ENCODE results near the gene AGAP1. TPM values are rescaled to one million over a fixed set of nuclear protein-coding genes. Genes with fewer than 3 reads are reported as not detected.

AGAP1 gene
- total RNA-seq, 1 donor from 2014 or later: 54.7 TPM

DNA sequence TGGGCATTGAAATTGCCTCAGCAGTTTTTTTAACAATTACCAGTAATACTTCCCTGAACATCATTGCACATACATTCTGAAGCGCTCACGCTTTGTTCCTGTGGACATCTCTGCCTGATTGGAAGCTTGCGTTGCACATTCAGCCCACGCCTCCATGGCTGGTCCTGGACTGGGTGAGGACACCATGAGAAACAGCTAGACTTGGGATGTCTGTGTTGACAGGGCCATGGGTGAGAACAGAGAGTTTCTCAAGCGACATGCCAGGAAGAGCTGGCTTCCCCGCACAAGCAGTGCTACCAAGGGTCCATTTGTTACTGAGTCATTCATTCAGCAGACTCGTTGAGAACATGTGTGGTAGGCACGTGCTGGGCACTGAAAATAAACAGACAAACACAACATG, 508.0 kb downstream of the AGAP1 start:
- no peaks in the 10 kb centered on the region for H3K27me3 Mint-ChIP-seq (ENCODE audit: low read depth)
- DNase-seq (ENCODE audit: low read depth, low spot score): no peak
- H3K4me3 Mint-ChIP-seq: no peak overlapping the region
- no peak overlapping the region for H3K27ac Mint-ChIP-seq (ENCODE audit: unreplicated experiment)
- H3K4me1 Mint-ChIP-seq: peaks cover 6% of the 10 kb centered on the region
- H3K9me3 Mint-ChIP-seq: peaks cover 2% of the 10 kb centered on the region
- TF ChIP-seq, protein P1, sequence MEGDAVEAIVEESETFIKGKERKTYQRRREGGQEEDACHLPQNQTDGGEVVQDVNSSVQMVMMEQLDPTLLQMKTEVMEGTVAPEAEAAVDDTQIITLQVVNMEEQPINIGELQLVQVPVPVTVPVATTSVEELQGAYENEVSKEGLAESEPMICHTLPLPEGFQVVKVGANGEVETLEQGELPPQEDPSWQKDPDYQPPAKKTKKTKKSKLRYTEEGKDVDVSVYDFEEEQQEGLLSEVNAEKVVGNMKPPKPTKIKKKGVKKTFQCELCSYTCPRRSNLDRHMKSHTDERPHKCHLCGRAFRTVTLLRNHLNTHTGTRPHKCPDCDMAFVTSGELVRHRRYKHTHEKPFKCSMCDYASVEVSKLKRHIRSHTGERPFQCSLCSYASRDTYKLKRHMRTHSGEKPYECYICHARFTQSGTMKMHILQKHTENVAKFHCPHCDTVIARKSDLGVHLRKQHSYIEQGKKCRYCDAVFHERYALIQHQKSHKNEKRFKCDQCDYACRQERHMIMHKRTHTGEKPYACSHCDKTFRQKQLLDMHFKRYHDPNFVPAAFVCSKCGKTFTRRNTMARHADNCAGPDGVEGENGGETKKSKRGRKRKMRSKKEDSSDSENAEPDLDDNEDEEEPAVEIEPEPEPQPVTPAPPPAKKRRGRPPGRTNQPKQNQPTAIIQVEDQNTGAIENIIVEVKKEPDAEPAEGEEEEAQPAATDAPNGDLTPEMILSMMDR (conservative IDR thresholded peaks at IDR 0.05): no peak
- peaks cover 4% of the 10 kb centered on the region for H3K36me3 Mint-ChIP-seq (ENCODE audit: low read depth)

DNA sequence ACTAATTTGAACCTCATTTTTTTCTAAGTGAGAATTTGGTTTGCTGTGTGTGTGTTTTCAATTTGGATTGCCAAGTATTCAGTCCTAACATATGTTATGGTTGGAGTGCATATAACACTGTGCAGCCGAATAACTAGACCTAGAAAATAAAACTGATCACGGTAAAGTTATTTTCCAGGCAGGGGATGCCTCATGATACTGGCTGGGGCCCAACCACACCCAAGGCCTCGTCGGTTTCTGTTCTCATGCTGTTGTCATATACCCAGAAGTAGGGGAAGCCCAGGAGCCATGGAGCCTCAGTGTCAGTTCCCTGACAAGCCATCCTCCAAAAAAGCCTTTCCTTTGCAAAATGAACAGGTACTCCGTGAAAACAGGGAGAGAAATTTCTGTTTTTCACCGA, 514.2 kb downstream of the AGAP1 start:
- no peak overlapping the region for H3K4me3 Mint-ChIP-seq
- no peak for DNase-seq (ENCODE audit: low read depth, low spot score)
- peaks cover 2% of the 10 kb centered on the region for H3K9me3 Mint-ChIP-seq

DNA sequence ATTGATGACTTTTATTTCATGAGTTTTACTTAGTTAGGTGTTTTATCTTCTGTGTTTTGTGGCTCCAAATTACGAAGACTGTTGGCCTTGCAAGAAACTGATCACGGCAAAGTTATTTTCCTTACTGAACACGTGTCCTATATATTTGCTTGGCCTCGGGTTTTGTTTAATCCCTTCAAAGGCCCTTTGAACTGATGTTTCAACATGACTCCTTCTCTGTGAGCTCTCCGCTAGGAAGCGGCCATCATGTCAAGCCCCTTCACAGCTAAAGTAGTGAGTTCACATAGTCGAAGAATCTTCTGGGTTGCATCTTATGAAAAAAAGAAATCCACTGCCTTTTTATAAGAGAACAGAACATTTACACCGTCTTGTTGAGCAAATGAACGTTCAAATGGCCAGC, 515.0 kb downstream of the AGAP1 start:
- H3K27me3 Mint-ChIP-seq (ENCODE audit: low read depth): no peaks in the 10 kb centered on the region
- TF ChIP-seq, protein P1 (conservative IDR thresholded peaks at IDR 0.05): no peak
- peaks cover 2% of the 10 kb centered on the region for H3K9me3 Mint-ChIP-seq
- DNase-seq (ENCODE audit: low read depth, low spot score): no peak
- no peak overlapping the region for H3K27ac Mint-ChIP-seq (ENCODE audit: unreplicated experiment)
- peaks cover 3% of the 10 kb centered on the region for H3K36me3 Mint-ChIP-seq (ENCODE audit: low read depth)
- peaks cover 16% of the 10 kb centered on the region for H3K4me1 Mint-ChIP-seq
- H3K4me3 Mint-ChIP-seq: no peak overlapping the region

More for the DNA sequence above, 514.2 kb downstream of the AGAP1 start:
- TF ChIP-seq, protein P1 (conservative IDR thresholded peaks at IDR 0.05): no peak
- Mint-ChIP-seq H3K27me3 (ENCODE audit: low read depth) (no peaks in the 10 kb centered on the region), H3K36me3 (ENCODE audit: low read depth) (peaks cover 3% of the 10 kb centered on the region), H3K4me1 (peaks cover 14% of the 10 kb centered on the region), H3K27ac (ENCODE audit: unreplicated experiment) (no peak overlapping the region)

DNA sequence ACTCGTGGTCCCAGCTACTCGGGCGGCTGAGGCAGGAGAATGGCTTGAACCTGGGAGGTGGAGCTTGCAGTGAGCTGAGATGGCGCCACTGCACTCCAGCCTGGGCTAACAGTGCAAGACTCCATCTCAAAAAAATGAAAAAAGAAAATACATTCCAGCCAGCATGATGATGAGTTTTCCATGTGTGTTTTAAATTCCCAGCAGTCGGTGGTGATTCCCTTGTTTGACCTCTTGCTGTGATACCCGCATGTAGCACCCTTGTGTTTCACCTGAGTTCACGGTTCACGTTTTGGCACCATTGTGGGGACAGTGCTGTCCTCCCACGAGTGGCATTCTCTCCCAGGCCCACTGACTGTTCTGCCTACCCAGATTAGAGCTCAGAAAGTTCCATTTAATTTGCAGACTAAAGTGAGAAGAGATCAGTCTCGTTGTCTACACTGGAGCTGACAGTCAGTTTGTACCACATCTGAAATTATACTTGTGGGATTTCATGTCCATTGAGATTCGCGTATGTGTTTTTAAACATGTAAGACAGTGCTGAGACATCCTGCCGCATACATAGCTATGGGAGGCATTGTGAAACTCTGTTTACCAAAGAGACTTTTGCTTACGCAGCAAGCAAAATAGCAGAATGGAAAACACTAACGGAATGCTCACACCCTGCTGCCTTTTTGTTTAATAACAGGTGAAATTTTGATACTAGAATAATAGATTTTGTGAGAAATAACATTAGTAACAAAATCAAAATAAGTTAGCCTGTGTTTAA, 517.3 kb downstream of the AGAP1 start:
- H3K9me3 Mint-ChIP-seq: peaks cover 2% of the 10 kb centered on the region
- peaks cover 3% of the 10 kb centered on the region for H3K36me3 Mint-ChIP-seq (ENCODE audit: low read depth)

DNA sequence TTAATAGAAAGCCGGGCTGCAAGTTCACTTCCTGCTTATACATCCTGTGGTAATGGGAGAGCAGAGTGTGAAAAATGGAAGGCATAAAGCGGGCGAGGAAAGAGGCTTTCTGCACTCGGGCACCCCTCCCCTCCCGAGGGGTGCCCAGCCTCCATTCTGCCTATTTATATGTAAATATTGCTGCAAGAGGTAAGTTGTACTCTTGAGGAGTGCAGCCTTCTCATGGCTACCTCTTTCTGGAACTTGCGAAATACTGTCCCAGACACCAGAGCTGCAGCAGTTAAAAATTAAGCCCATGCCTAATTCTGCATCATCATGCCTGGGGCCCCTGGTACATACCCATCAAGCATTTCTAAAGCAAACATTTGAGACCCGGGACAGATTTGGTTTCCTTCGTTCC, 518.3 kb downstream of the AGAP1 start:
- no peak for DNase-seq (ENCODE audit: low read depth, low spot score)
- peaks cover 37% of the 10 kb centered on the region for H3K4me1 Mint-ChIP-seq
- no peak overlapping the region for H3K4me3 Mint-ChIP-seq
- H3K9me3 Mint-ChIP-seq: no peaks in the 10 kb centered on the region
- TF ChIP-seq, protein P1 (conservative IDR thresholded peaks at IDR 0.05): no peak
- no peaks in the 10 kb centered on the region for H3K27me3 Mint-ChIP-seq (ENCODE audit: low read depth)
- H3K27ac Mint-ChIP-seq (ENCODE audit: unreplicated experiment): no peak overlapping the region
- peaks cover 3% of the 10 kb centered on the region for H3K36me3 Mint-ChIP-seq (ENCODE audit: low read depth)

More for the DNA sequence above, 517.3 kb downstream of the AGAP1 start:
- Mint-ChIP-seq H3K27me3 (ENCODE audit: low read depth) (no peaks in the 10 kb centered on the region), H3K4me1 (peaks cover 37% of the 10 kb centered on the region), H3K4me3 (no peak overlapping the region), H3K27ac (ENCODE audit: unreplicated experiment) (no peak overlapping the region)
- TF ChIP-seq, protein P1 (conservative IDR thresholded peaks at IDR 0.05): no peak
- DNase-seq (ENCODE audit: low read depth, low spot score): no peak

Measured in neural crest cell (in vitro differentiated cells).